Mammary epithelial cell (primary cell): ENCODE results near the gene OR5K2.

Source experiments
- EZH2 ChIP-seq: IDR thresholded peaks from 2 replicates; pipeline ENCODE4 v1.6.1; 2012; ENCODE audit warnings: low read length, inconsistent platforms, borderline replicate concordance
- TF ChIP-seq, protein P1 (sequence below), 2 donors: IDR thresholded peaks in 1 of 2; conservative IDR thresholded peaks in 1 of 2; 2 replicates each; pipeline ENCODE4 v1.5.1; 2011 to 2012; ENCODE audit warnings: inconsistent platforms in 2 of 2, low read length in 2 of 2, mild to moderate bottlenecking in 2 of 2, control low read depth in 1 of 2, low read depth in 1 of 2; ENCODE audit not compliant: insufficient read depth in 1 of 2; ENCODE audit errors: extremely low read depth in 1 of 2

DNA sequence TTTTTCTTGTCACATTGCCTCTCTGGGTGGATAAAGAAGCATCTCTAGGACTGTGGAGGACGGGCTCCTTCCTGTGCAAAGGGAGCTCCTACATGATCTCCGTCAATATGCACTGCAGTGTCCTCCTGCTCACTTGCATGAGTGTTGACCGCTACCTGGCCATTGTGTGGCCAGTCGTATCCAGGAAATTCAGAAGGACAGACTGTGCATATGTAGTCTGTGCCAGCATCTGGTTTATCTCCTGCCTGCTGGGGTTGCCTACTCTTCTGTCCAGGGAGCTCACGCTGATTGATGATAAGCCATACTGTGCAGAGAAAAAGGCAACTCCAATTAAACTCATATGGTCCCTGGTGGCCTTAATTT lies 34.8 kb downstream of the OR5K2 start:
- TF ChIP-seq, protein P1, sequence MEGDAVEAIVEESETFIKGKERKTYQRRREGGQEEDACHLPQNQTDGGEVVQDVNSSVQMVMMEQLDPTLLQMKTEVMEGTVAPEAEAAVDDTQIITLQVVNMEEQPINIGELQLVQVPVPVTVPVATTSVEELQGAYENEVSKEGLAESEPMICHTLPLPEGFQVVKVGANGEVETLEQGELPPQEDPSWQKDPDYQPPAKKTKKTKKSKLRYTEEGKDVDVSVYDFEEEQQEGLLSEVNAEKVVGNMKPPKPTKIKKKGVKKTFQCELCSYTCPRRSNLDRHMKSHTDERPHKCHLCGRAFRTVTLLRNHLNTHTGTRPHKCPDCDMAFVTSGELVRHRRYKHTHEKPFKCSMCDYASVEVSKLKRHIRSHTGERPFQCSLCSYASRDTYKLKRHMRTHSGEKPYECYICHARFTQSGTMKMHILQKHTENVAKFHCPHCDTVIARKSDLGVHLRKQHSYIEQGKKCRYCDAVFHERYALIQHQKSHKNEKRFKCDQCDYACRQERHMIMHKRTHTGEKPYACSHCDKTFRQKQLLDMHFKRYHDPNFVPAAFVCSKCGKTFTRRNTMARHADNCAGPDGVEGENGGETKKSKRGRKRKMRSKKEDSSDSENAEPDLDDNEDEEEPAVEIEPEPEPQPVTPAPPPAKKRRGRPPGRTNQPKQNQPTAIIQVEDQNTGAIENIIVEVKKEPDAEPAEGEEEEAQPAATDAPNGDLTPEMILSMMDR (conservative IDR thresholded peaks at IDR 0.05 in 1 of 2, IDR thresholded peaks at IDR 0.05 in 1 of 2; ENCODE audit: extremely low read depth in 1 of 2, insufficient read depth in 1 of 2, low read depth in 1 of 2, low read length in 2 of 2), result no peak
- TF ChIP-seq EZH2, result no peak
